IPS DF 4.7 (cell line): ENCODE measurements around the gene FRMD4B.

Source experiments
- DNase-seq: peaks from one replicate; pipeline ENCODE4 v3.0.0-alpha.2; 2013; ENCODE audit warnings: low spot score; ENCODE audit errors: extremely low read depth

FRMD4B gene

DNA sequence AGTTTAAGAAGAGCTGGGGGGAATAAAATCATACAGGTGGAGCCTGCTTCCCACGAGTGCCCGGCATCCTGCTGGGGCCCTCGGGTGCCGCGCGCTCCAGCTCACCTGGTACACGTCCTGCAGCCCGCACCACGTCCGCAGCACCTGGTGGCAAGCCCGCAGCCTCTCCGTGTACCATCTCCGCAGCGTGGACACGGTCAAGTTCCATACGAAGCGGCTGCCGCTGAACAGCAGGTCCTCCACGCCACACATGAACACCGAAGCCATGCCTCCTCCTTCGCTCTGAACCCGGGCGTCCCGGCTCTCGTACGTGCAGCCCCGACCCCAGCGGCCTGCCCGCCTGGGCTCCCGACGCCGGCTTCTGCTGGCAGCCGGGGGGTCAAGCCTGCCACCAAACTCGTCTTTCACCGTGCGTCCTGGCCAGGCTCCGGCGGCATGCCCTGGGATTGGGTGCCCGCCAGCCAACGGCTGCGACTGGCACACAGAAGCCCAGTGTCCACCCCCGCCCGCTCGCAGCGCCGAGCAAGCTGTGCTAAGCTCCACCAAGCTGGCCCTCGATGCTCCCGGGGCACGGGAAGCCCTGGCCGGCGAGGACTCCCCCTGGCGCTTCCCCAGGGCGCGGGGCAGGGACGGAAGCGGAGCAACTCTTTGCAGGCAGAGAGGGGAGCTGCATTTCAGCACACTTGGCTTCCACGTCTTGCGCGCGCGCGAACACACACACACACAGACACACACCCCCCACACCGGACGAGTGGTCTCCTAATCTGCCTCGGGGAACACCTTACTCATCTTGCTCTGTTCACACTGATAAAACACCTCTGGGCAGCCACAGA, at the start of gene FRMD4B:
Gene FRMD4B (minus strand): TSS at position 366 of the 833 bp plus-strand sequence. CDS start 99 bp downstream, at position 267.
- DNase-seq: no peak

DNA sequence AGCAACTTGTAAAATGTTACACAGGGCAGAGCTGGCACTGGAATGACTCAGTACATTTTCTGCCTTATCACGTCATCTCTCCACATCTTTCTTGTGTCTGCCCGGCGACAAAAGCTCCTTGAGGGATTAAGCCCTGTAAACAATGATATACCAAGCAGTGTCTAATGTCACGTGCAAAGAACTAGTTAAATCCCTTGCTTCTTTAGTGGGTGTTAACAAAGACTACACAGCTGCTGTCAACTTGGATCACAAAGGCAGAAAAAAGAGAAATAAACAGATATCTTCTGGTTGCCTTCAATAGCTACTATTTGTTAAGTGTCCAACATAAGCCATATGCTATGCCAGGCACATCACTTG, 48.1 kb upstream of the FRMD4B start:
- no peak for DNase-seq

DNA sequence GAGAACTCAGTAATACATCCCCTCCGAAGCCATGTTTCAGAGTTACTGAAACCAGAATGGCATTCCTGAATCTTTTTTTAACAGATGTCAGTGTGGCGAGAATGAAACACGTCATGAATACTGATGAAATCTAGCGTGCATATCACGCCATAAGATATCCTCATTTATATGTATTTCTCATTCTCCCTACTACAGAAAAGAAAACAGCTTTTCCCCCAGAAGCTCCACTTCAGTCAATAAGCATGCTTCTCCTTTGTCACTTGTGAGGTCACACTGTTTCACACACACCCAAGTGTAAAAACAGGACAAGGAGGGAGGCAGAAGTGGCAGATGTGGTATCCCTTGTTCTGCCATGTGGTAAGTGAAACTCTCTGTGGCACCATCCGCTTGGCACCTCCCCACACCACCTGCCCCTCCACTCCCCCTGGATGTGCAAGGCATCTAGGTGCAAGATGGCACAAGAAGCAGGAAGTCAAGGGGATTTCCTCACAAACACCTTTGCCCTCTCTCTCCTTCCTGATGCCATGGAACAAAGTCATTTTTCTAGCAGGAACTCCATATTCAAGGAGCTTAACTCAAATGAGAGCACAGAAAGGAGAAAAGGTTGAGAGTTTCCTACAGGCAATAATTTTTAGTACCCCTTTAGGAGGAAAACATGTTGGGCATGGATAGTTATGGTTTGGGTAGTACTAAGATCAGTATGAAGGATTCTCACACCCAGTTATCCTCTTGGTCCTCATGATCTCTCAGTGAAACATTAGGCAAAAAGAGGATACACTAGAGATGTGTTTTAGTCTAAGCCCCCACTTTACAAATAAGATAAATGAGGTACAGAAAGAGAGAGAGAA, 47.5 kb upstream of the FRMD4B start:
- DNase-seq: no peak

DNA sequence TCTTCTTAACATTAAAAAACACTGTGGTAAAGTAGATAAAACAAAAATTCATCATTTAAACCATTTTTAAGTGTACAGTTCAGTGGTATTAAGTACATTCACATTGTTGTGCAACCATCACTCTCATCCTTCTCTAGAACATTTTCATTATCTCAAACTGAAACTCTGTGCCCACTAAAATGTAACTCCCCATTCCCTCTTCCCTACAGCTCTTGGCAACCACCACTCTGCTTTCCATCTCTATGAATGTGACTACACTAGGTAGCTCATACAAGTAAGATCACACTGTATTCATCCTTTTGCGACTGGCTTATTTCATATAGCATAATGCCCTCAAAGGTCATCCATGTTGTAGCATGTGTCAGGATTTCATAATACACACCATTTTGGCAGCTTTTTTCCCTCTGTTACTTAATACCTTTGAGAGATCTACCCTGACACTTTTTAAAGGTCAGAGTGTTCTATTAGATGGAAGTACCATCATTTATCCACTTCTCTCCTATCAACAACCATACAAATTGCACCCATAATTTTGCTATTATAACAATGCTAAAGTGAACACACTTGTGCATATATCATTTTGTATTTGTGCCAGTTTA, 42.9 kb upstream of the FRMD4B start:
- DNase-seq: no peak

DNA sequence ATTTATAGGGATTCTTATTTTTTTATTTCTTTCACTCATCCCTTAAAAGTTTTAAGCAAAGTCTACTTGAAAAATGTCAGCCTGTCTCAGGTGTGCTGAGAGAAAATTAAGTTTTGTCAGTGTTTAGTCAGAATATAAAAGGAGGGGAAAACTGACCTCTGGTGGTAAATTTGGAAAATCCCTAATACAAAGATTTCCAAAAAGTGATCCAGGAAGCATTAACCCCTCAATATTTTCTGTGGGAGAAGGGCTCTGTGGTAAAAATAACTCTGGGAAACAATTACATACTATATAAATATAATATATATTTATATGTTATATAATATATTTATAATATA, 41.0 kb upstream of the FRMD4B start:
- no peak for DNase-seq

DNA sequence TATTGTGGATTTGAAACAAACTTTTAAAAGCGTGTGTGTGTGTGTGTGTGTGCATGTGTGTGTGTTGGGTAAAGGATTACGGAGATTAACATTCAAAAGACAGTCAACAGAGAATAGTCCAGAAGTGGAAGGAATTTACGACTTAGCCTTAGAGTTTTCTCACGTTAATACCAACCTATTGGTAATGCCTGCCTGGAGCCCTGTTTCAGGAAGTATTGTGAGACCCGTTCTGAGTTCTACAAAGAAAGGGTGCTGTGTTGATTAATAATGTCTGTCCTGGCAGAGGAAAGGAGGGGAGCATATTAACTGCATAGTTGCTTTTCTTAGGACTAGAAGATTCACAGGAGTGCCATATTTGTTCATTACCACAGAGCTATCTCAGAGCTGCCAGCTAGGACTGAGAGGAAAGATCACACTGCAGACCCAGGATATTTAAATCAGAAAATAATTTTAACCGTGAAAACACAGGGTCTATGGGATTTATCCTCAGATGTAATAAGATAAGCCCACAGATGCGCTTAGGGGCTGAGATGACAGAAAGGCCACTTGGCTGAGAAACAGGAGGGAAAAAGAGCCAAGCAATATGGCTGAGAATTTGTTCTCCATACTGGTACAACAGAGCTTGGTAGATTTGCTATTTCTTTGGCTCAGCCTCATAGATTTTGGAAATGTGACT, 40.5 kb upstream of the FRMD4B start:
- DNase-seq: no peak

DNA sequence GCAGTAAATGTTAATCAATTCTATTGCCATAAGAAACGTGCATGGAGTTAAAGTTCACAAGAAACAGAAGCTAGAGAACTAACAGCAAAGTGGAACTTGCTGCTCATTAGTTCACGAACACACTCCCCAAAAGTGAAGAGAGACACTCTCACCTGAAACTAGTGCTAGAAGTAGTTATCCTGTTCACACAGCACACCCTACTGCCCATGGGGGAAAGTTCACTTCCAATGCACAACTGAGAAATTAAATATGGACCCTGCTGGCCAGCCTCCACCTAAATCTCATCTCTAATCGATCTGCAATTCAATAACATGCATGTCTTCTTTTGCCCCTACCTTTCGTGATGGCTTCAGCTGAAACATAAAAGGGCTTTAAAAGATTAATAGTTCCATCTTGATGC, 39.4 kb upstream of the FRMD4B start:
- no peak for DNase-seq

DNA sequence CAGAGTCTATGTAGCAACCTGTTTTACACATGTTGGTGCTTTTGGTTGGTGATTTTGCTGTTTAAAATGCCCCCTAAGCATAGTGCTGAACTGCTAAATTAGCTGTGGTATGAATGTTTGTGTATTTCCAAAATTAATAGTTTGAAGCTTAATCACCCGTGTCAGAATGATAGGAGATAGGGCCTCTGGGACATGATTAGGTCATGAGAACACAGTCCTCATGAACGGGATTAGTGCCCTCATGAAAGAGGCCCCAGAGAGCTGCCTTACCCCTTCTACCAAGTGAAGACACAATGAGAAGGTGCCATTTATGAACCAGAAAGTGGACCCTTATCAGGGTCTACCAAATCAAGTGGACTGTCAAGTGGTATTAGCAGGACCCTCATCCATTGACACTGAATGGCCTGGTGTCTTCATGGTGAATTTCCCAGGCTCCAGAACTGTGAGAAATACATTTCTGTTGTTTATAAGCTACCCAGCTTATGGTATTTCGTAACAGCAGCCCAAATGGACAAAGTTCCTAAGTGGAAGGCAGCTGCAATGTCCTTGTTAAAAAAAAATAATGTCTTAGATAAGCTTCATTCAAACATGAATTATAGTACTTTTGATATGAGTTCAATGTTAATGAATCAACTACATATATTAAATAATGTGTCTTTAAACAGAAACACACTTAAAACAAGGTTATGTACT, 37.7 kb upstream of the FRMD4B start:
- DNase-seq: no peak

DNA sequence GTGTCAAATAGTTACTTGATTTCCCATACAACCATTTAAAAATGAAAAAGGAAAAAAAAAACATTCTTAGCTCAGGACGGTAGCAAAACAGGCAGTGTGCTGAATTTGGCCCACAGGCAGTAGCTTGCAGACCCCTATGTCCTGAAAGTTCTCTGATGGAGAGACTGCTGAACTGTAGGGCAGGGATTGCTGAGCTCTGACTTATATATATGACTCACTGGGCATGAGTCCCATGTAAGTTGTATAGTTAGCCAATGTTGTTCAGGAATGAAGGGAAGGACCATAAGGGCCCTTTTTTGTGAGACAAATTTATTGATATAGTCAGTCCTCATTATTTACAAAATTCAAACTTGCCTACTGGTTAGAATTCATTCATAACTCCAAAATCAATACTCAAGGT, 36.9 kb upstream of the FRMD4B start:
- DNase-seq: no peak

DNA sequence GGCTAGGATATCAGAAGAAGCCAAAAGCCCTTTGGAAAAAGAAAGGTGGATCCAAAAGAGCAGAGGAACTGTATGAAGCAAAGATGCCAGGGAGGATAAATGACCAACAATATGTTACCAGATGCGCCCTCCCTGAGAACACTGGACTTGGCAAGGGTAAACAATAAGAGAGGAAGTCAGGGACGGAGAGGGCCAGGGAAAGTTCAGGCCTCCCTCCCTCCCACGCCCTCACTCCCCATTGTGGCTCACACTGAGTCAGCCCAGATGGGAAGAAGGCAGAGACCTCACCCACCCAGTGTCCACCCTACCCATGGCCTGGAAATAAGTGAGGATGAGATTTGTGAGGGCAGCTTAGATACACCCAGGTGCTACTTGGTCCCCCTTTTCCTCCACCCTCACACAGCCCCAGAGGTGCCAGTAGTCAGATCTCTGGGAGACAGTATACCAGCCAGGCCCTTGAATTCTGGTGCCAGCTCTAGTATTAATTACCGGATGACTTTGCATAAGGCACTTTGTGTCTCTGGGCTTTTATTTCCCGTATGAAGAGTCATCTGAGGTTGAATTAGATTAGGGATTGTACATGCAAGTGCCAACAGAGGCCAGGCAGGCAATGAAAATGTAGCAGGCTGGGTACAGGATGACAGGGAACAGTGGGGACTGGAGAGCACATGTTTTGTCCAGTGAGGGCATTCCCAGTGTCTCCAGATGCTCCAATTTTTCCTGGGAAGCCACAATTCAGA, 35.1 kb upstream of the FRMD4B start:
- no peak for DNase-seq

DNA sequence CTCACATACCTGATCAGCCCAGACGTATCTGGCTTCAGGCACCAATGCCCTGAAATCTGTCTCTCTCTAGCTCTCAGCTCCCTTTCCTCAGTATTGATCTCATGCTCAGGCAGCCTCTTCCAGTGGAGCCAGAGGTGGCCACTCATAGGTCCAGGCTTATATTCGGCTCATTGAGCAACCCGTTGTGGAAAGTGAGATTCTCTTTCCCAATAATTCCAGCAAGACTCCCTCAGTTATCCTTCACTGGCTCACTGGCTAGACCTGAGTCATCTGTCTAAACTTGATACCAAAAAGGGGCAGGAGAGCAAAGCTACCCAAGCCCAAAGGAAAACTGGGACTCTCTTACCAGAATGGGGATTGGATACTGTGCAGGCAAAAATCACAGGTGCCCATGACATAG, 33.4 kb upstream of the FRMD4B start:
- DNase-seq: no peak

DNA sequence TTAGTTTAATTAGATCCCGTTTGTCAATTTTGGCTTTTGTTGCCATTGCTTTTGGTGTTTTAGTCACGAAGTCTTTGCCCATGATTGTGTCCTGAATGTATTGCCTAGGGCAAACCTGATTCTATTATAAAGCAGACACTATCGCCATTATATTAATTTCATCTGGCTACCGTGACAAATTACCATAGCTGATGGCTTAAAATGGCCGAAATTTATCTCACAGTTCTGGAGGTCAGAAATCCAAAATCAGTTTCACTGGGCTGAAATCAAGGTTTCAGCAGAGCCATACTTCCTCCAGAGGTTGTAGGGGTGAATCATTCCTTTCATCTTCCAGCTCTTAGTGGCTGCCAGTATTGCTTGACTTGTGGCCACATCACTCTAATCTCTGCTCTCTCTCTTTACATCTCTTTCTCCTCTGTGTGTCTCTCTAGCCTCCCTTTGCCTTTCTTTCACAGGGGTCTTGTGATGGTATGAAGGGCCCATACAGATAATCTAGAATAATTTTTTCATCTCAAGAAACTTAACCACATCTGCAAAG, 31.7 kb upstream of the FRMD4B start:
- no peak for DNase-seq

DNA sequence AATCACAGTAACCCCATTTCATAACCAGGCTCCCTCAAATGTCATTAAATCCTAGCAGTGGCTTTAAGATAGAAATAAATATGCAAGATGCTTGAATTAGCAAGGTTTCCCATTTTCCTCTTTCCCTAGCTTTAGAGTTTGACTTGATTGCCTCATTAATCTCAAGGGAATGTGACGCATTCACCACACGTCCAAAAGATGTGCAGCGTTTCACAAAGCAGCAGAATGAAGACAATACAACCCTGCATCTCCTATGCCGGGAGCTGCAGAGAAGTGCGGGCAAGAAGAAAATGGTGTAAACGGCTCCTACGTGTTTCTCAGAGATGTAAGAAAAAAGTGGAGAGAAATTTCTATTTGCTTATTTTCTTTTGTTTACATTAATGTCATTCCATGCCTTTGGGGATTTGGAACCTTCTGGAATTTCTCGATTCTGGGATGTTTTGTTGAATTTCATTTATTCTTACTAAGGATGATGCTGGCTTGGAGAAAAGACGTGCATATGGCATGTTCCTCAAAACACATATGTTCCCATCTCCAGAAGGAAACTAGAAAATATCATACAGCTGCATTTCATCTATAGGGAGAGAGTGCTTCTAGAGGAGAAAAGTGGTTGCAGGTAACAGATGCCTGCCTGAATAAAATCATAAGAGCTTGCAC, 27.8 kb upstream of the FRMD4B start:
- DNase-seq: no peak

DNA sequence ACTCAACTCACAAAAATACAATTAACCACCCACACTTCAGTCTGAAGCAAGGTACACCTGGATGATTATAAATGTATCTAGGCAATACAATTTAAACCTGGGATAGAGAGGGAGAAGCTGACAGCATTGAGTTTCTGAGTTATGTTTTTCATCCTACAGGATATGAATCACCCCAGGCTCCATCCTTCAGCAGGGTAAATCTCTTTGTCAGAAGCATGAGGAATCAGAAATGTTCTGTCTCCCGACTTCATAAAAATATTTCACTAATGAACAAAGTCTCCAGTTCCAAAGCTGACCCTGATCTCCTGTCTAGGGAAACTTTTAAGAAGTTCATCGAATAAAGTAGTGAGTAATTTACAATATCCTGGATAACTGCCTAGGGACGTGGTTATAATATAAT, 25.5 kb upstream of the FRMD4B start:
- DNase-seq: no peak

DNA sequence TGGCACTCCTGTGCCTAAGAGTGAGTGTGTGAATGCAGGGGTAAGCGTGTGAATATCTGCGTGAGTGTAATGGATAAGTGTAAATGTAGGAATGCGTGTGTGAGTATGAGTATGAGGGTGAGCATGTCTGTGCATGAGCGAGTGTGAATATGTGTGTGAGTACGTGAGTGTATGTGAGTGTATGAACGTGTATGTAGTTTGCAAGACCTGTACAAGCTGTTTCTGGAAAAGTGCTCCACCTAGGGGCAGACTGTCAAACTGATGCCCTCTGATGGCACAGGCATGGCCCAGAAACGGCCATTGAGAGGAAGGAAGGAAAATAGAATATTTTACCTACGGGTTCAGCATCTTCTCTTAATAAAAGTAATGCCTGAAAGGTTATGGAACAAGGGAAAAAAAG, 24.4 kb upstream of the FRMD4B start:
- no peak for DNase-seq

DNA sequence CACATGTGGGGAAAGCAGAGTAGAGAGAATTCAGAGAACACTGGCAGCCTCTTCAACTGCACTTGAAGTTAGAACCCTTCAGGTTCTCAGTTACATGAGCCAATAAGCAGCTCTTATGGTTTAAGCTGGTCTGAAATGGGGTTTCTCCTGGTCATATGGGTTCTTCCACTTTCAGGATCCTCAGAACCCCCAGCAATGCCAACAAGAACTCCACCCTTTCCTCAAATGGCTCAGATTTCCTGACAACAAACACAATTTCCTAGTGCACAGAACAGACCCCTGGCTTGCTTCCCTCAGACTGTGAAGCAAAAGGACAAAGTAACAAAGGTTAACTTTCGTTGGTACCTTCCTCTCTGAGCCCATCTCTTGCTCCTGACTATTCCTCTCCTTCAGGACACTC, 23.9 kb upstream of the FRMD4B start:
- DNase-seq: no peak

DNA sequence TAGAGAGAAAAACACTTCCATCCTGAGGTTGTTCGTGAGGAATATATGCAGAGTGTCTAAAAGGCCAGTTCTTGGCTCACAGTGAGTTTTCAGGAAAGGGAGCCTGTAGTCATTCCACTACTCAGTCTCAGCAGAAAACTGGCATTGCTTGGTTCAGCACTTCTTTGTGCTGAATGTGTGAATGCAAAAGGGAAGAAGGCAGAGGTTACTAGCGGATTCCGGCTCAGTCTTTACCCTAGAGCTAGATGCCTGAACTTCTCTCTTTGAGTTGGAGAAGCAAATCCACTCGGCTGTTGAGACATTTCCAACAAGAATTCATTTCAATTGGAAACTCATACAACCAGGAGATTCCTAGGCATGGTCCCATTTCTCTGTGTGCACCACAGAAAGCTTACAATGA, 23.1 kb upstream of the FRMD4B start:
- no peak for DNase-seq

DNA sequence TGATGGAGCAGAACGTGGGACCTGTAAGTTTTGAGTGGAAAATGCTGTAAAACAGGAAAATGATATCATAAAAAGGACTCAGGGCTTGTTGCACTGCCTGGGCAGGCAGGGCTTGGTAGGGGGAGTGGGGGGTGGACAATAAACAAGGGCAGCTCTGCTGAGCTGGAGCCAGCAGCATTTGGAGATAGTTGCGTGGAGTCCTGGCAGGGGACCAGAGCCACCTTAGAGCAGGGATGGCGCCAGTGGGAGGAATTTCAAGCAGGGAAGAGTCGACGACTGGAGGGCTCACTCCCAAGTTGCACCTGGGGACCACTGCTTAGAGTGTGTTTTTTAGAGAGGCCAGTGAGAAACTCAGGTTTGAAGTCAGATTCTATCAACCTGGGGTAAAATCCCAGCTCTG, 22.7 kb upstream of the FRMD4B start:
- no peak for DNase-seq

DNA sequence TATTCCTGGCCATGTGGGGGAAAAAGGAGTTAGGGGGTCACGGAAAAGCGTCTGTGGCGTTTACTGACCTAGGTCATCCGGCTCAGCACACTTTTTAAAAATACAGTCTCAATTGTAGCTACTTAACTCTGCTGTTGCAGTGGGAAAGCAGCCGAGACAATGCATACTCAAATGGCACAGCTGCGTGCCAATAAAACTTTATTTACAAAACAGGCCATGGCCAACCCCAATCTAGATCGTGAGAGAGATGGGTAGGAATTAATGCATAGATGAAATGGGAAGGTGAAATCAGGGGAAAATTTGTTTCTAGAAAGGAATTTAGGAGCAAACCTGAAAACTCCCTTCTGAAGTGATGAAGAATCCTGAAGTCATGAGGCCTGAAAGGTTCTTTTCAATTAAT, 22.0 kb upstream of the FRMD4B start:
- DNase-seq: no peak

DNA sequence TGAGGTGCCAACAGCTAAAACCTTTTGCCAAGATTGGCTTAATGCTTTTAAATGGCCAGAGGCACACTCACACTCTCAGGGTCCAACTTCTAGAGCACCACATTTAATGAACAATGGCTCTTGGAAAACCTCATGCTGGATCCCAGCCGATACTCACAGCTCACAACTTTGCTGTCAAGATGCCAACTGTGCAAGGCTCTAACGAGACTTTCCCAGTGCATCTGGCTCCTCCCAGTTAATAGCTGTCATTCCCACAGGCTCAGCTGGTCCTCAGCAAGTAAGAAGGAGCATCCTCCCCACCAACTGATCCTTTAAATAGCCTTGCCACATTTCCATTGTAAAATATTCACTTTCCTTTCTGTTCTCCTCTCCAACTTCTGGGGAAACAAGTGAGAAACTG, 20.3 kb upstream of the FRMD4B start:
- no peak for DNase-seq
